NCI-H2196 (cell line): ENCODE measurements around the gene OR4F29.
"Not testable (repeated sequence)": the region's sequence is repeated elsewhere in the genome, so short reads cannot be mapped to it uniquely, and the experiment has no call there.

Source experiments
- DNase-seq: peaks from one replicate; lab custom pipeline; 2025; ENCODE audit not compliant: unreplicated experiment; lab: John Stamatoyannopoulos, UW

Gene OR4F29

GRCh38 chr1:451578-451977, at the start of gene OR4F29:
OR4F29 (minus strand) TSS chr1:451678; CDS start chr1:451678, 0 bp downstream.
- not testable (repeated sequence) for DNase-seq
